K562 (cell line): ENCODE data around the gene PFN3. TPM values are rescaled to one million over a fixed set of nuclear protein-coding genes. Genes with fewer than 3 reads are reported as not detected.

ENCODE experiments used
- ATAC-seq: fragments of 200-7000 bp; cut with Tn5 transposase; 3 replicates; pipeline ENCODE4 v1.9.1; 2020; ENCODE audit warnings: moderate library complexity
- BruUV-seq: library from RNA; stranded (reverse); fragments of 400-500 nt; replicated peaks from 2 replicates; lab custom pipeline; 2021; lab: Mats Ljungman, UMichigan
- CTCF ChIA-PET: fragments of 300-600 bp; formaldehyde crosslinking; extraction: SDS; loops from one replicate; lab custom pipeline; 2021; ENCODE audit warnings: low intra/inter-chr PET ratio; lab: Yijun Ruan, JAX
- POLR2A ChIA-PET: fragments of 300-600, 350-650 bp; sonication (Branson Sonifier 250); formaldehyde crosslinking; extraction: SDS; loops from one replicate; lab custom pipeline; 2021; ENCODE audit warnings: antibody characterized with exemption, inconsistent platforms; lab: Yijun Ruan, JAX
- DNase-seq, 4 experiments: peaks; one replicate each; pipeline versions ENCODE4 v3.0.0 to v3.0.0-alpha.2; 2011 to 2018; ENCODE audit warnings: low spot score in 3 of 4, mixed read lengths in 3 of 4; ENCODE audit errors: extremely low read depth in 1 of 4
- FAIRE-seq: peaks from 2 replicates; lab custom pipeline; 2011; peaks lifted over from hg19 to GRCh38; lab: Jason Lieb, UNC
- H2AFZ ChIP-seq: 2 replicates; pipeline ENCODE4 v1.6.0; 2011; ENCODE audit warnings: low read depth, low read length, control low read depth, inconsistent platforms
- H3K27ac ChIP-seq: fragments of 200-600 bp; 3 replicates; pipeline ENCODE4 v1.8.0; 2011; ENCODE audit warnings: low read depth, mild to moderate bottlenecking, control low read depth, inconsistent platforms, low read length, moderate library complexity, mixed read lengths; ENCODE audit errors: extremely low read depth
- H3K27me3 ChIP-seq, 2 experiments: fragments of 300-600 bp in 1 of 2; 2 replicates in 1 of 2; 3 replicates in 1 of 2; pipeline versions ENCODE4 v1.6.0 to v1.8.0; 2011; ENCODE audit warnings: inconsistent platforms in 2 of 2, low read length in 2 of 2, mild to moderate bottlenecking in 1 of 2, mixed read lengths in 1 of 2, moderate library complexity in 1 of 2; ENCODE audit not compliant: control insufficient read depth in 2 of 2, insufficient read depth in 2 of 2
- H3K36me3 ChIP-seq: fragments of 300-600 bp; 3 replicates; pipeline ENCODE4 v1.8.0; 2011; ENCODE audit warnings: mild to moderate bottlenecking, low read length, inconsistent platforms; ENCODE audit not compliant: control insufficient read depth, insufficient read depth
- H3K4me1 ChIP-seq, 2 experiments: fragments of 200-600 bp in 1 of 2; replicated peaks in 1 of 2; 2 replicates in 1 of 2; 3 replicates in 1 of 2; pipeline versions ENCODE4 v1.5.1 to v1.8.0; 2011; ENCODE audit warnings: inconsistent platforms in 2 of 2, low read length in 2 of 2, mild to moderate bottlenecking in 1 of 2, mixed read lengths in 1 of 2, moderate library complexity in 1 of 2; ENCODE audit not compliant: control insufficient read depth in 2 of 2, insufficient read depth in 2 of 2
- H3K4me2 ChIP-seq: 2 replicates; pipeline ENCODE4 v1.6.1; 2011; ENCODE audit warnings: low read length, control low read depth, inconsistent platforms, mixed read lengths; ENCODE audit not compliant: insufficient read depth
- H3K4me3 ChIP-seq: fragments of 200-600 bp; sonication (generic), shearing (Covaris generic); 2 replicates; pipeline ENCODE4 v1.5.1; 2016; ENCODE audit warnings: control low read depth, inconsistent platforms
- H3K79me2 ChIP-seq: fragments of 200-600 bp; 3 replicates; pipeline ENCODE4 v1.8.0; 2011; ENCODE audit warnings: low read length, inconsistent platforms; ENCODE audit not compliant: control insufficient read depth, insufficient read depth
- H3K9ac ChIP-seq, 2 experiments: 2 replicates each; pipeline versions ENCODE4 v1.6.0 to v1.6.1; 2011; ENCODE audit warnings: low read depth in 2 of 2, low read length in 2 of 2, control low read depth in 1 of 2, inconsistent platforms in 1 of 2, mild to moderate bottlenecking in 1 of 2, mixed read lengths in 1 of 2; ENCODE audit not compliant: insufficient read depth in 1 of 2
- H3K9me1 ChIP-seq: one replicate; pipeline ENCODE4 v1.6.0; 2011; ENCODE audit warnings: inconsistent platforms, mild to moderate bottlenecking, low read length, moderate library complexity; ENCODE audit not compliant: control insufficient read depth, insufficient read depth
- H3K9me3 ChIP-seq: replicated peaks from 2 replicates; pipeline ENCODE4 v1.5.1; 2011; ENCODE audit warnings: low read depth, low read length, inconsistent platforms; ENCODE audit not compliant: control insufficient read depth, insufficient read depth
- H4K20me1 ChIP-seq: replicated peaks from 2 replicates; pipeline ENCODE4 v1.6.1; 2011; ENCODE audit warnings: low read length, inconsistent platforms, mixed read lengths; ENCODE audit not compliant: control insufficient read depth, insufficient read depth
- ELF2 ChIP-seq: fragments of 250-450 bp; sonication (Bioruptor Pico); IDR thresholded peaks from 2 replicates; pipeline ENCODE4 v1.5.0; 2021; ENCODE audit warnings: mild to moderate bottlenecking
- FOXA3 ChIP-seq, 2 experiments: fragments of 450-650 bp in 1 of 2; sonication (generic) in 1 of 2; formaldehyde crosslinking; IDR thresholded peaks in 1 of 2; conservative IDR thresholded peaks in 1 of 2; 2 replicates each; pipeline versions ENCODE4 v1.4.0 to v1.8.0; 2020 to 2022; ENCODE audit warnings: mild to moderate bottlenecking in 2 of 2, missing genetic modification reagents in 1 of 2
- JUN ChIP-seq, 2 experiments: sonication (generic) in 1 of 2; formaldehyde crosslinking in 1 of 2; IDR thresholded peaks; 2 replicates each; pipeline versions ENCODE4 v1.6.1 to v1.8.0; 2012 to 2022; ENCODE audit warnings: borderline replicate concordance in 2 of 2, mild to moderate bottlenecking in 2 of 2, improper control_type of control experiment in 1 of 2, low read depth in 1 of 2, low read length in 1 of 2, missing genetic modification reagents in 1 of 2
- MEF2D ChIP-seq: conservative IDR thresholded peaks from 2 replicates; pipeline ENCODE4 v1.6.1; 2016; ENCODE audit warnings: low read depth, missing genetic modification characterization, missing compliant biosample characterization
- MTA1 ChIP-seq: fragments of 450-650 bp; IDR thresholded peaks from 2 replicates; pipeline ENCODE4 v1.6.1; 2017; ENCODE audit warnings: borderline replicate concordance
- TCF7 ChIP-seq: sonication (generic); IDR thresholded peaks from 2 replicates; pipeline ENCODE4 v1.6.1; 2016; ENCODE audit warnings: antibody characterized with exemption, borderline replicate concordance
- ZNF57 ChIP-seq: fragments of 450-650 bp; formaldehyde crosslinking; IDR thresholded peaks from 2 replicates; pipeline ENCODE4 v1.4.0; 2020; ENCODE audit warnings: mild to moderate bottlenecking, moderate library complexity
- ZNF589 ChIP-seq: fragments of 200-800 bp; sonication (Bioruptor generic); IDR thresholded peaks from 2 replicates; pipeline ENCODE4 v1.6.1; 2016; ENCODE audit warnings: low read depth, missing genetic modification characterization, missing compliant biosample characterization
- WGBS: fragments of 100-300 bp; shearing (Covaris generic); methylation state at CpG from one replicate; pipeline ENCODE4 v1.1.6; 2016; ENCODE audit warnings: low coverage, mixed read lengths; ENCODE audit not compliant: insufficient coverage; ENCODE audit errors: missing lambda C conversion rate; 5-methylcytosine and 5-hydroxymethylcytosine counted together
- in situ Hi-C: fragments of 300-500 bp; cut with MboI; formaldehyde crosslinking; loops from 4 replicates; pipeline ENCODE4 v1.15.0; 2018; ENCODE audit warnings: inconsistent platforms, mixed read lengths
- intact Hi-C: fragments of 100-400 bp; cut with micrococcal nuclease; formaldehyde crosslinking; loops from 2 replicates; pipeline ENCODE4 v1.14.2; 2022
- polyA plus RNA-seq, 8 experiments: library from polyadenylated mRNA; depleted of rRNA in 4 of 8; stranded (reverse) in 5 of 8; unstranded in 3 of 8; fragments of >200 nt; fragmentation: Nextera tagmentation in 2 of 8; fragmentation: Illumina TruSeq in 1 of 8; extraction: Ambion mirVana in 2 of 8; extraction: Trizol in 1 of 8; gene quantifications; 2 replicates each; pipeline versions ENCODE4 v1.2.1 to v1.2.3, GENCODE V29; 2011 to 2014; ENCODE audit warnings: inconsistent platforms in 1 of 8, missing spikeins in 1 of 8
- total RNA-seq, 7 experiments: library from RNA; depleted of rRNA in 6 of 7; stranded (reverse); fragments of >200 nt in 6 of 7; fragmentation: Illumina TruSeq in 2 of 7; extraction: Trizol in 2 of 7; gene quantifications; 2 replicates each; pipeline versions ENCODE4 v1.2.1 to v1.2.3, GENCODE V29; 2011 to 2021; ENCODE audit warnings: low replicate concordance in 1 of 7
- TF ChIP-seq, protein P1 (sequence below): fragments of 450-650 bp; conservative IDR thresholded peaks from 2 replicates; pipeline ENCODE4 v1.6.1; 2016; ENCODE audit warnings: missing genetic modification characterization, low read depth, mild to moderate bottlenecking, missing compliant biosample characterization, moderate library complexity
- TF ChIP-seq, protein P2 (sequence below), 2 experiments: fragments of 200-800 bp in 1 of 2; sonication (Bioruptor generic) in 1 of 2; sonication (generic) in 1 of 2; formaldehyde crosslinking in 1 of 2; IDR thresholded peaks in 1 of 2; conservative IDR thresholded peaks in 1 of 2; 2 replicates each; pipeline versions ENCODE4 v1.5.0 to v1.6.1; 2016 to 2020; ENCODE audit warnings: missing compliant biosample characterization in 1 of 2, missing genetic modification characterization in 1 of 2, missing genetic modification reagents in 1 of 2
- TF ChIP-seq, protein P3 (sequence below): fragments of 250-450 bp; sonication (Bioruptor Pico); IDR thresholded peaks from 2 replicates; pipeline ENCODE4 v1.6.1; 2021; ENCODE audit warnings: mild to moderate bottlenecking

The PFN3 gene
- total and polyA plus RNA-seq, 9 of the 15 experiments (the other 6 are each of a cell fraction or from before 2014, with no cell fraction given) = not detected

DNA sequence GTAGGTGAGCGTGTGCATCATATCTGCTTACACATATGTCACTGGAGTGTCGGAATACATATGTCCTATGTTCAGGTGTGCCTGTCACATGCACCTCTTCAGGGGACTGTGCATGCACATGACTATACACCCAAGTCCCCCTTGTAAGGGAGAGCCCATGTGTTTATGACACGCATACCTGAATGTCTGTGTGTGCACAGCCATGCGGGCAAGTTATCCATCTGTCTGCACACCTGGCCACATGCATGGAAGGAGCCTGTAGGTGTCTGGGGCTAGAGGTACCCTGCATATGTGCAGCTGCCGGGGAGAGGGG is 43.4 kb downstream of the PFN3 start:
- no peaks in the 10 kb centered on the region for H3K36me3 ChIP-seq
- DNase-seq (no peak), ATAC-seq (no peak)
- no peak overlapping the region for H3K4me3 ChIP-seq
- H3K79me2 ChIP-seq = no peaks in the 10 kb centered on the region; the same call in 2 of the 3 replicates
- peak overlapping the region; percentile 29; the same call in 1 of the 2 replicates for H3K4me2 ChIP-seq
- peaks cover 5 to 34% of the 10 kb centered on the region in 2 experiments; a peak in 4 of 5 replicates for H3K4me1 ChIP-seq
- no peaks in the 10 kb centered on the region for H3K9me1 ChIP-seq
- CTCF ChIA-PET = interaction anchor here (0.6 kb wide), 1 partner anchor 97 kb away, joined by 4 read pairs; no protein-coding TSS in a partner anchor
- 82% methylated on average over 5 of the region's 5 CpGs for WGBS
- in situ Hi-C loops = no loop called here
- H3K27ac ChIP-seq = no peak overlapping the region
- H3K9me3 ChIP-seq = 0 out of 2 replicates have a peak, but pooled peaks cover 3% of the 10 kb centered on the region
- H2AFZ ChIP-seq = peak overlapping the region; percentile 92
- H3K9ac ChIP-seq = no peak overlapping the region
- TF ChIP-seq ZNF589 = no peak
- peak in 1 of 2 experiments; percentile 12; a peak in 1 of 4 replicates for TF ChIP-seq FOXA3 (CRISPR knock-in tag; conservative IDR thresholded peaks at IDR 0.05 in 1 of 2, IDR thresholded peaks at IDR 0.05 in 1 of 2)
- TF ChIP-seq, all 486 proteins: peak for 1
- H3K27me3 ChIP-seq = no peaks in the 10 kb centered on the region
- no peaks in the 10 kb centered on the region for H4K20me1 ChIP-seq
- intact Hi-C loops = no loop called here
- no peak for FAIRE-seq
- POLR2A ChIA-PET = interaction anchor here (0.8 kb wide), 1 partner anchor 710 kb away, joined by 4 read pairs; no protein-coding TSS in a partner anchor
- BruUV-seq = no TSS peak

DNA sequence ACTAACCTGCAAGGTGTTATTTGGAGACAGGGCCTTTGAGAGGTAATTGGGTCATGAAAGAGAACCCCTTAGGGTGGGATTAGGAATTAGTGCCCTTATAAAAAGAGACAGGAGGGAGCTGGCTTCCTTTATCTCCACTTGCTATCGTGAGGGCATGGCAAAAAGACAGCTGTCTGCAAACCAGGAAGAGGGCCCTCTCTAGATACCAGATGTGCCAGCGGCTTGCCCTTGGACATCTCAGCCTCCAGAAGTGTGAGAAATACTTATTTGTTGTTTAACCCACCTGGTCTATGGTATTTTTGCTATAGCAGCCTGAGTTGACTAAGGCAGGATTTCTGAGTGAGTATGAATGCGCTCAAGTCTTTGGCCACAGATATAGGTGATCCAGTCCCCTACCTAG is 43.7 kb downstream of the PFN3 start:
- in situ Hi-C loops (no loop called here), intact Hi-C loops (no loop called here)
- no peaks in the 10 kb centered on the region for H3K27me3 ChIP-seq
- no peak overlapping the region for H3K4me2 ChIP-seq
- FAIRE-seq (no peak), ATAC-seq (no peak), DNase-seq (no peak)
- H4K20me1 ChIP-seq = no peaks in the 10 kb centered on the region
- H3K79me2 ChIP-seq = no peaks in the 10 kb centered on the region; the same call in 2 of the 3 replicates
- no peak overlapping the region for H3K27ac ChIP-seq
- H2AFZ ChIP-seq = no peak overlapping the region
- CTCF ChIA-PET = interaction anchor here (0.6 kb wide), 1 partner anchor 98 kb away, joined by 4 read pairs; no protein-coding TSS in a partner anchor
- H3K9me3 ChIP-seq = 0 out of 2 replicates have a peak, but pooled peaks cover 3% of the 10 kb centered on the region
- no peak overlapping the region for H3K4me3 ChIP-seq
- H3K9me1 ChIP-seq = no peaks in the 10 kb centered on the region
- 55% methylated on average over 3 of the region's 3 CpGs for WGBS
- H3K36me3 ChIP-seq = no peaks in the 10 kb centered on the region
- peaks cover 3 to 34% of the 10 kb centered on the region in 2 experiments; a peak in 4 of 5 replicates for H3K4me1 ChIP-seq
- no TSS peak for BruUV-seq
- POLR2A ChIA-PET = interaction anchor here (0.8 kb wide), 1 partner anchor 710 kb away, joined by 4 read pairs; no protein-coding TSS in a partner anchor
- H3K9ac ChIP-seq = no peak overlapping the region
- TF ChIP-seq ELF2 (CRISPR knock-in tag) (no peak), JUN (IDR thresholded peaks at IDR 0.05; ENCODE audit: borderline replicate concordance, low read depth, low read length) (no peak), JUN (CRISPR knock-in tag; IDR thresholded peaks at IDR 0.05; ENCODE audit: borderline replicate concordance) (no peak), MTA1 (no peak), MEF2D (tag) (no peak), ZNF57 (no peak), TCF7 (no peak)
- TF ChIP-seq, protein P1, sequence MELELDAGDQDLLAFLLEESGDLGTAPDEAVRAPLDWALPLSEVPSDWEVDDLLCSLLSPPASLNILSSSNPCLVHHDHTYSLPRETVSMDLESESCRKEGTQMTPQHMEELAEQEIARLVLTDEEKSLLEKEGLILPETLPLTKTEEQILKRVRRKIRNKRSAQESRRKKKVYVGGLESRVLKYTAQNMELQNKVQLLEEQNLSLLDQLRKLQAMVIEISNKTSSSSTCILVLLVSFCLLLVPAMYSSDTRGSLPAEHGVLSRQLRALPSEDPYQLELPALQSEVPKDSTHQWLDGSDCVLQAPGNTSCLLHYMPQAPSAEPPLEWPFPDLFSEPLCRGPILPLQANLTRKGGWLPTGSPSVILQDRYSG (tag) = no peak
- TF ChIP-seq, protein P2, sequence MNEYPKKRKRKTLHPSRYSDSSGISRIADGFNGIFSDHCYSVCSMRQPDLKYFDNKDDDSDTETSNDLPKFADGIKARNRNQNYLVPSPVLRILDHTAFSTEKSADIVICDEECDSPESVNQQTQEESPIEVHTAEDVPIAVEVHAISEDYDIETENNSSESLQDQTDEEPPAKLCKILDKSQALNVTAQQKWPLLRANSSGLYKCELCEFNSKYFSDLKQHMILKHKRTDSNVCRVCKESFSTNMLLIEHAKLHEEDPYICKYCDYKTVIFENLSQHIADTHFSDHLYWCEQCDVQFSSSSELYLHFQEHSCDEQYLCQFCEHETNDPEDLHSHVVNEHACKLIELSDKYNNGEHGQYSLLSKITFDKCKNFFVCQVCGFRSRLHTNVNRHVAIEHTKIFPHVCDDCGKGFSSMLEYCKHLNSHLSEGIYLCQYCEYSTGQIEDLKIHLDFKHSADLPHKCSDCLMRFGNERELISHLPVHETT (CRISPR knock-in tag; conservative IDR thresholded peaks at IDR 0.05 in 1 of 2, IDR thresholded peaks at IDR 0.05 in 1 of 2) = no peak
- TF ChIP-seq, protein P3, sequence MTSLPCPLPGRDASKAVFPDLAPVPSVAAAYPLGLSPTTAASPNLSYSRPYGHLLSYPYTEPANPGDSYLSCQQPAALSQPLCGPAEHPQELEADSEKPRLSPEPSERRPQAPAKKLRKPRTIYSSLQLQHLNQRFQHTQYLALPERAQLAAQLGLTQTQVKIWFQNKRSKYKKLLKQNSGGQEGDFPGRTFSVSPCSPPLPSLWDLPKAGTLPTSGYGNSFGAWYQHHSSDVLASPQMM = no peak
